ENCODE results near the gene NPFFR1.

DNA sequence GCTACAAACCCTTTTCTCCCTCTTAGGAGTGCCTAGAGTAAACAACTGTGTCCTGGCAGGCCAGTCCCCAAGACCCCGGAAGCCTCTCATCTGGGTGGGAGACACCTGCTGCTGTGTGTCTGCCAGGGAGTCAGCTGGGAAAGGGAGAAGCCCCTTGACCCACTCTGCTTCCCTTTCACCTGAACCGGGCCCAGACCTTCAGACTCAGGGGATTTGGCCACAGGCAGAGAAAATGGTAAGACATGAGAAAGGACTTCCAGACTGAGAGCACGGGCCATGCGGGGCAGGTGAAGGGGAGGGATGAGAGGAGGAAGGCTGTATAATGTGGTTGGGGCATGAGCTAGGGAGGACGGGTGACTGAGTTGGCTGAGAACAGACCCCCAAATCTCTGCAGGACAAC lies 36.0 kb upstream of the NPFFR1 start:
- TF ChIP-seq, protein P1, sequence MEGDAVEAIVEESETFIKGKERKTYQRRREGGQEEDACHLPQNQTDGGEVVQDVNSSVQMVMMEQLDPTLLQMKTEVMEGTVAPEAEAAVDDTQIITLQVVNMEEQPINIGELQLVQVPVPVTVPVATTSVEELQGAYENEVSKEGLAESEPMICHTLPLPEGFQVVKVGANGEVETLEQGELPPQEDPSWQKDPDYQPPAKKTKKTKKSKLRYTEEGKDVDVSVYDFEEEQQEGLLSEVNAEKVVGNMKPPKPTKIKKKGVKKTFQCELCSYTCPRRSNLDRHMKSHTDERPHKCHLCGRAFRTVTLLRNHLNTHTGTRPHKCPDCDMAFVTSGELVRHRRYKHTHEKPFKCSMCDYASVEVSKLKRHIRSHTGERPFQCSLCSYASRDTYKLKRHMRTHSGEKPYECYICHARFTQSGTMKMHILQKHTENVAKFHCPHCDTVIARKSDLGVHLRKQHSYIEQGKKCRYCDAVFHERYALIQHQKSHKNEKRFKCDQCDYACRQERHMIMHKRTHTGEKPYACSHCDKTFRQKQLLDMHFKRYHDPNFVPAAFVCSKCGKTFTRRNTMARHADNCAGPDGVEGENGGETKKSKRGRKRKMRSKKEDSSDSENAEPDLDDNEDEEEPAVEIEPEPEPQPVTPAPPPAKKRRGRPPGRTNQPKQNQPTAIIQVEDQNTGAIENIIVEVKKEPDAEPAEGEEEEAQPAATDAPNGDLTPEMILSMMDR (tag by site-specific recombination; IDR thresholded peaks at IDR 0.05) = no peak
- no peak for TF ChIP-seq ZNF138 (tag by site-specific recombination; IDR thresholded peaks at IDR 0.05; ENCODE audit: borderline replicate concordance)
- TF ChIP-seq ZNF274 (IDR thresholded peaks at IDR 0.05; ENCODE audit: low read length) = no peak
- TF ChIP-seq ZNF274 (tag by site-specific recombination; IDR thresholded peaks at IDR 0.05; ENCODE audit: borderline replicate concordance) = no peak
- no peak for TF ChIP-seq MYNN (tag by site-specific recombination; IDR thresholded peaks at IDR 0.05; ENCODE audit: borderline replicate concordance)
- no peak for TF ChIP-seq ZNF624 (tag by site-specific recombination; IDR thresholded peaks at IDR 0.05)
- no peak for TF ChIP-seq ZIC2 (tag by site-specific recombination; IDR thresholded peaks at IDR 0.05)
- TF ChIP-seq ZNF660 (tag by site-specific recombination; IDR thresholded peaks at IDR 0.05) = no peak
- no peak for TF ChIP-seq ZNF416 (tag by site-specific recombination; IDR thresholded peaks at IDR 0.05)
- TF ChIP-seq ZNF768 (tag by site-specific recombination; IDR thresholded peaks at IDR 0.05) = no peak
- TF ChIP-seq MEIS1 (CRISPR knock-in tag; IDR thresholded peaks at IDR 0.05; ENCODE audit: borderline replicate concordance) = no peak
- no peak for TF ChIP-seq TRIM28 (IDR thresholded peaks at IDR 0.05; ENCODE audit: borderline replicate concordance, low read length)

Data from HEK293 (cell line).